A673 (cell line): ENCODE data around the gene SMAD9. TPM values are rescaled to one million over a fixed set of nuclear protein-coding genes. Genes with fewer than 3 reads are reported as not detected.

Experiments used
- BruUV-seq: library from RNA; stranded (reverse); fragments of 400-500 nt; replicated peaks from 2 replicates; lab custom pipeline; 2021; lab: Mats Ljungman, UMichigan
- CTCF ChIA-PET: fragments of 300-600 bp; sonication (Branson Sonifier 250); formaldehyde crosslinking; loops from one replicate; lab custom pipeline; 2022; ENCODE audit warnings: antibody characterized with exemption; lab: Charles Lee
- POLR2A ChIA-PET: fragments of 300-600 bp; sonication (Branson Sonifier 250); formaldehyde crosslinking; loops from one replicate; lab custom pipeline; 2022; ENCODE audit warnings: antibody characterized with exemption; ENCODE audit not compliant: low non-redundant PET; lab: Charles Lee
- DNase-seq: peaks from one replicate; pipeline ENCODE4 v3.0.0-alpha.2; 2015; ENCODE audit warnings: low spot score
- H3K27ac ChIP-seq: fragments of 200-600 bp; sonication (generic); 2 replicates; pipeline ENCODE4 v1.5.1; 2016; ENCODE audit warnings: mixed run types, low read depth, mild to moderate bottlenecking, mixed read lengths, antibody characterized with exemption, low read length; ENCODE audit not compliant: poor library complexity, severe bottlenecking
- H3K27me3 ChIP-seq: fragments of 200-600 bp; sonication (generic); replicated peaks from 2 replicates; pipeline ENCODE4 v1.6.1; 2017; ENCODE audit warnings: mixed run types, low read depth, mild to moderate bottlenecking, mixed read lengths, antibody characterized with exemption, low read length; ENCODE audit not compliant: insufficient read depth, poor library complexity
- H3K36me3 ChIP-seq: fragments of 200-600 bp; sonication (generic); 2 replicates; pipeline ENCODE4 v1.6.1; 2016; ENCODE audit warnings: mixed run types, mild to moderate bottlenecking, mixed read lengths, antibody characterized with exemption, low read length; ENCODE audit not compliant: insufficient read depth, poor library complexity, severe bottlenecking
- H3K4me1 ChIP-seq: fragments of 200-600 bp; sonication (generic); 2 replicates; pipeline ENCODE4 v1.6.1; 2017; ENCODE audit warnings: mixed run types, mild to moderate bottlenecking, mixed read lengths, antibody characterized with exemption, low read length; ENCODE audit not compliant: insufficient read depth, poor library complexity, severe bottlenecking
- H3K4me3 ChIP-seq: fragments of 200-600 bp; sonication (generic); 2 replicates; pipeline ENCODE4 v1.5.1; 2016; ENCODE audit warnings: low read depth, mixed run types, mild to moderate bottlenecking, mixed read lengths, low read length; ENCODE audit not compliant: poor library complexity, severe bottlenecking
- H3K9me3 ChIP-seq: fragments of 200-600 bp; sonication (generic); 2 replicates; pipeline ENCODE4 v1.6.1; 2016; ENCODE audit warnings: mixed run types, low read depth, mild to moderate bottlenecking, mixed read lengths, antibody characterized with exemption, low read length; ENCODE audit not compliant: poor library complexity, severe bottlenecking
- CTCF ChIP-seq: fragments of 300-800, 200-600 bp; sonication (generic); conservative IDR thresholded peaks from 2 replicates; pipeline ENCODE4 v1.5.1; 2017; ENCODE audit warnings: low read depth, mild to moderate bottlenecking, antibody characterized with exemption, low read length, moderate library complexity, mixed read lengths
- EZH2 ChIP-seq: fragments of 200-600 bp; sonication (generic); IDR thresholded peaks from 2 replicates; pipeline ENCODE4 v1.6.1; 2017; ENCODE audit warnings: borderline replicate concordance, low read depth, mild to moderate bottlenecking, mixed read lengths, antibody characterized with exemption, low read length; ENCODE audit not compliant: poor library complexity, severe bottlenecking
- intact Hi-C: fragments of 100-400 bp; cut with micrococcal nuclease; formaldehyde crosslinking; loops from one replicate; pipeline ENCODE4 v1.10.0; 2022; ENCODE audit not compliant: unreplicated experiment
- total RNA-seq: library from RNA; stranded (reverse); gene quantifications from 2 replicates; pipeline ENCODE4 v1.2.3, GENCODE V29; 2021

The SMAD9 gene
- total RNA-seq, 1 experiment from 2014 or later: 23.3 TPM

- POLR2A ChIA-PET: no interaction called here
- no peaks in the 10 kb centered on the region for H3K27me3 ChIP-seq
Measured at GRCh38 chr13:36840718-36841250, 79.3 kb downstream of the SMAD9 start.

GRCh38 chr13:36839981-36840380 lies 80.1 kb downstream of the SMAD9 start:
- DNase-seq: peak; percentile 92
- Histone ChIP-seq H3K4me3 (no peak overlapping the region), H3K36me3 (peaks cover 5% of the 10 kb centered on the region), H3K4me1 (peaks cover 53% of the 10 kb centered on the region), H3K9me3 (no peaks in the 10 kb centered on the region), H3K27ac (peak overlapping the region; percentile 82), H3K27me3 (no peaks in the 10 kb centered on the region)
- intact Hi-C loops: loop anchor here (2.0 to 10.0 kb wide), 6 partner anchors 163 to 558 kb away; partner anchors contain the start of genes CCDC169 and SPART
- BruUV-seq: no TSS peak
- ChIA-PET POLR2A (no interaction called here), CTCF (interaction anchor here (0.6 to 2.2 kb wide), 4 partner anchors 123 to 555 kb away, joined by 4 to 10 read pairs (median 6); no protein-coding TSS in a partner anchor)
- TF ChIP-seq CTCF: no peak
- TF ChIP-seq EZH2: no peak

More at GRCh38 chr13:36840718-36841250, 79.3 kb downstream of the SMAD9 start:
- TF ChIP-seq CTCF (peak; percentile 51), EZH2 (no peak)
- CTCF ChIA-PET: interaction anchor here (0.6 to 2.2 kb wide), 7 partner anchors 124 to 556 kb away, joined by 3 to 10 read pairs (median 7); no protein-coding TSS in a partner anchor
- intact Hi-C loops: loop anchor here (1.0 to 10.0 kb wide), 8 partner anchors 163 to 558 kb away; partner anchors contain the start of genes CCDC169 and SPART
- no peaks in the 10 kb centered on the region for H3K9me3 ChIP-seq
- H3K4me1 ChIP-seq: peaks cover 60% of the 10 kb centered on the region
- BruUV-seq: TSS peak; percentile 67
- peak overlapping the region; percentile 82 for H3K27ac ChIP-seq
- peaks cover 4% of the 10 kb centered on the region for H3K36me3 ChIP-seq
- DNase-seq: peak; percentile 82
- no peak overlapping the region for H3K4me3 ChIP-seq

- Histone ChIP-seq H3K36me3 (peaks cover 7% of the 10 kb centered on the region), H3K4me1 (peaks cover 46% of the 10 kb centered on the region), H3K4me3 (no peak overlapping the region), H3K27ac (peak overlapping the region; percentile 82), H3K27me3 (no peaks in the 10 kb centered on the region), H3K9me3 (no peaks in the 10 kb centered on the region)
- TF ChIP-seq EZH2 (no peak), CTCF (no peak)
- ChIA-PET CTCF (no interaction called here), POLR2A (no interaction called here)
- TSS peak; percentile 45 for BruUV-seq
- intact Hi-C loops: no loop called here
- no peak for DNase-seq
Measured at GRCh38 chr13:36839281-36839680, 80.8 kb downstream of the SMAD9 start.
